ENCODE measurements around the gene LCOR.
A peak's percentile ranks its signal among the peaks of the same experiment; 100 is the strongest.
"Not testable (repeated sequence)": the region's sequence is repeated elsewhere in the genome, so short reads cannot be mapped to it uniquely, and the experiment has no call there.

LCOR gene
- 113 to 166 (median 138) reads per million in 4 experiments for total RNA-seq

- DNase-seq, result peak; percentile 73
Measured at GRCh38 chr10:96831867-96832720, at the start of gene LCOR. Gene LCOR (plus strand): TSS chr10:96832298. CDS start chr10:96949058, 116,760 bp downstream.

GRCh38 chr10:96784253-96784652 lies 47.8 kb upstream of the LCOR start:
- no peak for DNase-seq

GRCh38 chr10:96789571-96790108 lies 42.5 kb upstream of the LCOR start:
- DNase-seq, result no peak

- DNase-seq, result no peak
Measured at GRCh38 chr10:96791902-96792301, 40.2 kb upstream of the LCOR start.

GRCh38 chr10:96794836-96795733 lies 37.0 kb upstream of the LCOR start:
- DNase-seq, result no peak

GRCh38 chr10:96797485-96797884 lies 34.6 kb upstream of the LCOR start:
- no peak for DNase-seq

- no peak for DNase-seq
Measured at GRCh38 chr10:96803288-96803664, 28.8 kb upstream of the LCOR start.

GRCh38 chr10:96814264-96814663 lies 17.8 kb upstream of the LCOR start:
- DNase-seq, result no peak

- DNase-seq, result not testable (repeated sequence)
Measured at GRCh38 chr10:96818971-96819370, 13.1 kb upstream of the LCOR start.

- no peak for DNase-seq
Measured at GRCh38 chr10:96820765-96821164, 11.3 kb upstream of the LCOR start.

- no peak for DNase-seq
Measured at GRCh38 chr10:96826438-96826837, 5.7 kb upstream of the LCOR start.

GRCh38 chr10:96828609-96829008 lies 3.5 kb upstream of the LCOR start:
- DNase-seq, result no peak

- no peak for DNase-seq
Measured at GRCh38 chr10:96829029-96829773, 2.9 kb upstream of the LCOR start.

GRCh38 chr10:96830511-96831199 lies 1.4 kb upstream of the LCOR start:
- DNase-seq, result peak; percentile 65

GRCh38 chr10:96831200-96831866 lies 765 bp upstream of the LCOR start:
- no peak for DNase-seq

GRCh38 chr10:96832721-96833219 lies 672 bp downstream of the LCOR start:
- peak; percentile 75 for DNase-seq

- no peak for DNase-seq
Measured at GRCh38 chr10:96833220-96834001, 1.3 kb downstream of the LCOR start.

- DNase-seq, result no peak
Measured at GRCh38 chr10:96834120-96834519, 2.0 kb downstream of the LCOR start.

GRCh38 chr10:96835899-96836298 lies 3.8 kb downstream of the LCOR start:
- no peak for DNase-seq

GRCh38 chr10:96838529-96838928 lies 6.4 kb downstream of the LCOR start:
- DNase-seq, result no peak
